GM15510 (cell line): ENCODE measurements around the gene MIS18A.

Source experiments
- POLR2A ChIP-seq: IDR thresholded peaks from 3 replicates; pipeline ENCODE4 v1.6.1; 2011; ENCODE audit warnings: borderline replicate concordance; ENCODE audit not compliant: insufficient read length; ENCODE audit errors: extremely low read depth

The MIS18A gene

DNA sequence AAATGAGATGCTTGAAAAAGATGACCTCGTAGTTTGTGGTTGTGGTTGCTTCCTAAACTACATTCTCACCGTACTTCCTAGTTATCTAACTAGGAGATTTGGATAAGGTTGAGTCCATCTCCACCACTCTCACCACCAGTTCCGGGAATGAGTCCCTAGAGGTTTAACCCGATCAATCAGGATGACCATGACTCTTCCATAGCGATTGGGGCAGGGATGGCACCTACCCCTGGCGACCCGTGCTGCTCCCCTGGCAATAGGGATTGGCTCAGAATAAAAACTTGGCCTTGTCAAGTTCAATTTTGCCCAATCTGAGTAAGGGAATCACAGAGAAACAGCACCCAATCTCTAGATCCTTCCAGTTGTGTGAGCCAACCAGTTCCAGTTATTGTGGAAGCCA, 2.7 kb upstream of the MIS18A start:
- no peak for TF ChIP-seq POLR2A

DNA sequence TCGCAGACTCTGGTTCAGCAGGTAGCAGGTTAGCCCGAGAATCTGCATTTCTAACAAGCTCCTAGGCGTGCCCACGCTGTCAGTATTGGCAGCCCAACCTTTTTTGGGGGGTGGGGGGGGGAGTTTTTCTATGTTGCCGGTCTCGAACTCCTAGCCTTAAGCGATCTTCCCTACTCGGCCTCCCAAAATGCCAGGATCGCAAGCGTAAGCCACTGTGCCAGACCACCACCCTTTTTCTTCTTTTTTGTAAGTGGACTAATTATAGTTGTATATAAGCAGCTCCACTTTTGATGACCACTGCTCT, 480 bp upstream of the MIS18A start:
- TF ChIP-seq POLR2A = no peak

DNA sequence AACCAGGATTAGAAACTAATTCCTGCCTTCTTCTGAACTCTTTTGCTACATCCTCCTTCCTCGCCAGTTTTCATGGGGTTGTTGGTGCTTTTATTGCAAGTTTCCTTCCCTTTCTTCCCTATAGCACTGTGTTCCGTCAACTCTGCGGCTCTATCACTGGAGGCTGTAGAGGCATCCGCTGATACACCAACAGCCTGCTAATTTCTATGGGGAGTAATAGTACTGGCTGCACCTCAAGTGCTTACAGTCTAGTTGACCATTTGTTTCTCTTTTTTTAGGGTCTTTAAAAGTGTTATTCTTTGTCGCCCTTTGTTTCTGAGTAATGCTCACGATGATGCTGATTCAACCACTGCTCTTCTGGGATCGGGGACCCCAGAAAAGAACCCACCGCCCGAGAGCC, 746 bp downstream of the MIS18A start:
- TF ChIP-seq POLR2A = no peak

DNA sequence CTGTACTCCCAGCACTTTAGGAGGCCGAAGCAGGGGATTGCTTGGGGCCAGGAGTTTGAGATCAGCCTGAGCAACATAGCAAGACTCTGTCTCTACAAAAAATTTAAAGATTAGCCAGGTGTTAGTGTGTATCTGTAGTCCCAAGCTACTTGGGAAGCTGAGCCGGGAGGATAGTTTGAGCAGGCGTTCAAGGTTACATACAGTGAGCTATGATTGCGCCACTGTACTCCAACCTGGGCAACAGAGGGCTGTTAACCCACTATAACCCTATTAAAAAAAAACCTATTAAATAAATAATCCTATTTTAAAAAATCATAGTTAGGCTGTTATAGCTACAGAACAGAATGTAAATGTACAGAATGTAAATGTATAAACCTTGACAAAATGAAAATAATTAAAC, 2.2 kb downstream of the MIS18A start:
- TF ChIP-seq POLR2A = no peak

DNA sequence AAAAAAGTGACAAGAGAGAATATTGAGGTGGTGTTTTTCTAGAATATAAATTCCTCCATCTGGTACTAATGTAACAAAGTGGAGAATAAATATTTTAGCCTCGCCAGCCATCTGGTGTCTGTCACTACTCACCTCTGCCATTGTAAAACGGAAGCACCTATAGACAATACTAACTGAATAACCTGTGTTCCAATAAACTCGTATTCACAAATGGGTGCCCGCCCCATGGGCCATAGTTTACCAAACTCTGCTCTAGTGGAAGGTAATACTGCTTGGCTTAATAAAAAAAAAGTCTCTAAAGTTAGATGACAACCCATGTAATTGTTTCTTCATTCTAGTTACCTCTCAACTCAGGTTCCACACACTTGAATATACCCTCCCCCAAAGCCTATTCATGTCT, 8.1 kb downstream of the MIS18A start:
- no peak for TF ChIP-seq POLR2A

DNA sequence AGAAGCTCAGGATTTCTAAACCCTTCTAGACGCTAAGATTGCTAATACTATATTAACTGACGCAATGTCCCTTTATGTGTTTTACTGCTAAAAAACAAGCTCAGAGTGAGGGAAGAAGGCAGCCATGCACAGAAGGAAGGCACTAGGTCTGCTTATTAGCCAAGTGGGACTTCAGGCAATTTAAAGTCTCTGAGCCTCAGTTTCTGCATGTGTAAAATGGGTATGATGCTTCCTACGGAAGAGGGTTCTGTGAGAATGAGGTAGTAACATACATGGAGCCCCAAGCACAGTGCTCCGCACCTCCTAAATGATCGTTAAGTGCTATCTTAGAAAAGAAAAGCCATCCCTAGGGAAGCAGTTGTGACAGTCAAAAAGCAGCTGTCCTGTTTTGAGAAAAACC, 16.9 kb downstream of the MIS18A start:
- TF ChIP-seq POLR2A = no peak

DNA sequence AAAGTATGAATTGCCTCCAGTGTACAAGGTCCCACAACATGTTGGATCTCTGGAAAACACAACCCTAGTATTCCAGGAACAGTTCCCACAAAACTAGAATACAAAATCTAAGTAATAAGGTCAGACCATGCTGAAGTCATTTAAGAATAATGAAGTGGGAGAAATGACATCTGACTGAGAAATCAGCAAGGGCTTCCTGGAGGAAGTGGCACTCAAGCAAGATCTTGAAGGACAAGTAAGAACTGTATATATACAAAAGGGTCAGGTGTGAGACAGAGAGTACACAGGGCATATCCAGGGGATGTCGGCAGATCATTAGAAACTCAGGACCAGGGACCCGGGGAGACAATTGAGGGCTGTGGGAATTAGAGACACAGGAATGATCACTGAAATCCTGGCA, 18.7 kb downstream of the MIS18A start:
- TF ChIP-seq POLR2A = no peak

DNA sequence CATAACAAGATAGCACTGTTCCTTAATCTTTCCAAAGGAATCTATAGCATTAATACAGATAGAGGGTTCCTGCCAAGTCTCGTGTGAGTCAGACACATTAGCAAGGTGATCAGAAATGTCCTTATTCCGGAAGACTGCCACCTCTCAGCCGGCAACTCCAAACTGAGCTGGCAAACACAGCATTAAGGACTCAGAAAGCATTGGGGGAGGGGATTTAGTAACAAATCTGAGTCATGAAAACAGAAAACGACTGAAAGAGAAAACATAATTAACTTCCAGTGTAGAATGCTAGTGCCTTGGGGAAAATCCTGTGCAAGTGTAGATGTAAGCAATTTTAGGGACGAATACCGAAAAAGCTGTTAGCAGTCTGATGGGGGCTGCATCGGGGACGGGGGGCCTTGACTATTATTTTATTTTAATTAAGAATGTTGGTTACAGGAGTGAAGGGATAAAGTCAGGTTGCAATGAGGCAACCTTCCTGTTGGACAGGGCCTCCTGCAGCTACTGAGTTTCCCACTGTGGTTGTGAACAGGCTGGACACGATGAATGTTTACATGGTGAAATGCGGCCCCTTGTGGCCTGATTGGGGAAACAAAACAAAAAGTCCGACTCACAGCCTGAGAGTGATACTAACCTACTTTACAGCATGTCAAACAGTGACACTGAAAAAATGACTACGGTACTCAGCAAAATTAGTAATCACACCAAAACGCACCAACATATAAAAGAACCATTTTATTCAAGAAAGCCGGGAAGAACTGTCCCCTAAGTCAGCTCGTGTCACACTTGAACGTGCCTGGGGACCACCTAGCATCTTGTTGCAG, 20.7 kb downstream of the MIS18A start:
- no peak for TF ChIP-seq POLR2A

DNA sequence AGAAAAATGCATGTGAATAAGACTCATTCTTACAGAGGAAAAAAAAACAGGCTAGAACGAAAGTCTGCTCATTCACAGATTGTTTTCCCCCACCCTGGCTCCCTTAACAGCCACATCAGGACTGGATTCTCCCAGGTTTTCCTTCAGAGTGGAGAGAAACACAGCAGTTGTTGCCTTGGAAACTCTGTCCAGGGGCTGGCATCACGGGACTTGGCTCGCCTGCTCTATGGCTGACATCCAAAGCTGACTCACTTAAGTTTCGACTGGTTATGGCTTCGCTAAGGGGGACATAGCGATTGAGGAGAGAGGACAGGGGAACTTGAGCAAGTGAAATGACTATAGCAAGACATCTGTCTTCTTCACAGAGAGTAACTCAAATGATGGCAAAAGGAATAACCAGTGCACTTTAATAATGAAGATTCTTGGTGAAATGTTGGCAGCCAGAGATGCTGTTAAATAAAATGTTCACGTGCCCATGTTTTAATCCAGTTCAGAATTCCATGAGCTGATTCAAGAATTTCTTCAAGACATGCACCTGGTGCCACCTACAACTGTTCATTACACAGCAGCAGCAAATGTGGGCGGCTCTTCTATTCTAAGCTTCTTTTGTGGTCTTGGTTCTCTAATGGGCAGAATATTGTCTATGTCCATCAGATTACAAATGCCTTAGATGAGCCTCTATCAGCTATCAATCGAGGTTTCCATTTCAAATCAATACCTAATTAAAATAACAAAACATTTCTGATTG, 21.8 kb downstream of the MIS18A start:
- no peak for TF ChIP-seq POLR2A

DNA sequence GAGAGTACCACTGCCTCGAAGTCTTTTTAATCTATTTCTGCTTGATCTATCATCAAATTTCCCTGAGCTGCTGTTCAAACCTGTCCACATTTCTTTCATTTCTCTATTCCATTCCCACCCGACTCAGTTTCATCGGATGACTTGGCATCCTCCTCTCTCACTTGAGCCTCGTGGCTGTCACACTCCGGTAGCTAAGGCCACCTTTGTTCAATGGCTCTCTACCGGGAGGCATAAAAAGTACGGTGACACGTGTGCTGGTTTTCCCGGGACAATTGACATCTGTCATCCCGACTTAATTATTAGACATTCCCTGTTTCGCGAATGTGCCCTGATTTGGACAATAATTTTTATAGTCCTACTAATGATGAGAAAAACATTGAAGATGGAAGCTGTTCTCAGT, 22.6 kb downstream of the MIS18A start:
- no peak for TF ChIP-seq POLR2A

DNA sequence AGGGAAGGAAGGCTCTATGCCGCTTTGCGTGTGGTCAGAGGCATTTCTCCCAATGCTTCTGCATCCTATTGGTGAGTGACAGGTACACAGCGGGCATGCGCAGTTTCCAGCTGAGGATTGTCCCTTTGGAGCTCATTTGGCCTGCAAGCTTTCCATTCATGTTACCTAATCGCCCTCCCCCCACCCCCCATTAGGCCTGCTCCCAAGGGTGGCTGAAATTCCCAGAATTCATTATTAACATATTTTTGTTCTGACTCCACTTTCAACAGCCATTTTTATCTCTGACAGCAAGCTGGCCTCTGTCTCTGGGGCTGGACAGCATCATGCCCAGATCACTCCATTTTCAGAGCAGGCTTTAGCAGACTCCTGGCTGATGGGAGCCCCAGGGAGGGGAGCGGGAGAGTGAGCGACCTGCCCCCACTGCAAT, 25.6 kb downstream of the MIS18A start:
- no peak for TF ChIP-seq POLR2A

DNA sequence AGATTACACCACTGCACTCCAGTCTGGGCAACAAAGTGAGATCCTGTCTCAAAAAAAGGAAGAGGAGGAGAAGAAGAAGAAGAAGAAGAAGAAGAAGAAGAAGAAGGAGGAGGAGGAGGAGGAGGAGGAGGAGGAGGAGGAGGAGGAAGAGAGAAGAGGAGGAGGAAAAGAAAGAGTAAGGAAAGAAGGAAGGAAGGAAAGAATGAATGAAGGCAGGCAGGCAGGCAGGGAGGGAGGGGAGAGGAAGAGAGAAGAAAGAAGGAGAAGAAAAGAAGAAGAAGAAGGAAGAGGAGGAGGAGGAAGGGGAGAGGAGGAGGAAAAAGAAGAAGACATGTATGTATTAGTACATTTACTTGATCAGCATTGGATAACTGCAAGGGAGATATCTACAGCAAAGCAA, 26.7 kb downstream of the MIS18A start:
- no peak for TF ChIP-seq POLR2A

DNA sequence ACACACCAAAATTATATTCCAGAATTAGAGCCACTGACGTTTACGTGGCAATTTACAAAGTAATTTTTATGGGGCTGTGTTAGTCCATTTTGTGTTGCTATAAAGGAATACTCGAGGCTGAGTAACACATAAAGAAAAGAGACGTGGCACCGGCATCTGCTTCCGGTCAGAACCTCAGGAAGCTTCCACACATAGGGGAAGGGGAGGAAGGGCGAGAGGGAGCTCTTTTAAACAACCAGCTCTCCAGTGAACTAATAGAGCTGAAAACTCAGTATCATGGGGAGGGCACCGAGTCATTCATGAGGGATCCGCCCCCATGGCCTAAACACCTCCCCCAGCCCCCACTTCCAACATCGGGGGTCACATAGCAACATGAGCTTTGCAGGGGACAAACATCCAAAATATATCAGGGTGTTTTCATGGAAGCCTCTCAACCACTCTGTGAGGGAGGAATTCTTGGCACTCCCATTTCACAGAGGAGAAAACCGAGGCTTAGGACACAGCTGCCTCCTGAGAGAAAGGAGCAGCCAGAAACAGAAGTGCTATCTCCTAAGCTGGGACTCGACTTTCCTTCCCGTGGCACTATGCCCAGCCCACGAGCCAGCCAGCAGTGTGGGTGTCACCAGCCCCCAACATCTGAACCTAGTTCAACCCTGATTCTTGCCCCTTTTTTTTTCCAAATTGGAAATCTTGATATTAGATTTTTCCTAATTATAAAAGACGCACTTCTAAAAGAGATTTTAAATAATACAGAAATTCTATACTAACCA, 29.2 kb downstream of the MIS18A start:
- no peak for TF ChIP-seq POLR2A

DNA sequence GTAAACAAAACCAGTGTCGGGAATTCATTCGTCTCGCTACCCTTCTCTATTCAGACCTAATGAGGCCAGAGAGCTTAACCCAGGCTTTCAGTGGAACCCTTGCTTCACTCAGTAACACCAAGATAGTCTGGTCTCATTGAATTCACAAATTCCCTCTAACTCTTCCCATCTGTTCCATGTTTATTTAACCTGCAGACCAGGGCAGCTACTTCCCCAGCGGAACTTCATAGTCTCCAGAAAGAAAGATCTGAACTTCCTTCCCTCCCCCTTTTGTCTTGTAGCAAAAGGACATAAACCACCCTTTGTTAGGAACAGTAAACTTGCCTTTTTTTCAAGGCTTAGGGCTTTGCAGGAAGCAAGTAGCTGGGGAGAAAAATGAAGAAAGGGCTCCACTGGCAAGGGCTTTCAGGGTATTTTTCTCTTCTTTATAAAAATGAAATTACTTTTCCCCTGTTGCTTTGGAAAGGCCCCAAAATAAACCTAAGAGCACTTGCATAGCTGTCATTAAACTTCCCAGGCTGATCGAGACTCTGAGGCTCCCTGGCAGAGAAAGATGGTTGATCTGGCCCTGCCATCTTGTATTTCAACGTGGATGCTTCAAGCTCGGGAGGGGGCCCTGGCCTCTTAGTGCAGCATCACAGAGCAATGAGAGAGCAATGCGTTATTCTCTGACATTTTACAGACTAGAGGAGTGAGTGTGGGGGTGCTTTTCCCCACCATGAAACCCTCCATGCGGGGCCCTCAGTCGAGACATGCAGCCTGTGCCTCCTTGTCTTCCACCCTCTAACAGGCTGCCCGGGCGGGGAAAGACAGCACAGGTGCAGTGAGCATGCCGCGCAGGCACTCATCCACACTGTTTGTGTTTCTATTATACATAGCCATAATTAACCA, 30.0 kb downstream of the MIS18A start:
- TF ChIP-seq POLR2A = no peak
